Fibroblast of villous mesenchyme (primary cell): Measurements from ENCODE around the gene HYDIN. TPM values are rescaled to one million over a fixed set of nuclear protein-coding genes. Genes with fewer than 3 reads are reported as not detected.

Experiments
- DNase-seq: peaks from one replicate; pipeline ENCODE4 v3.0.0-alpha.2; 2010; ENCODE audit warnings: low read depth
- H3K4me3 ChIP-seq: 2 replicates; pipeline ENCODE4 v1.5.1; 2011; ENCODE audit warnings: low read depth, mild to moderate bottlenecking, low read length
- total RNA-seq: library from RNA; depleted of rRNA; stranded (reverse); fragments of >200 nt; gene quantifications from 2 replicates; pipeline ENCODE4 v1.2.3, GENCODE V29; 2012
- TF ChIP-seq, protein P1 (sequence below): IDR thresholded peaks from 2 replicates; pipeline ENCODE4 v1.5.1; 2012; ENCODE audit warnings: low read depth, mild to moderate bottlenecking, low read length; ENCODE audit not compliant: insufficient read depth

The HYDIN gene
- total RNA-seq, 1 donor, result under 0.01 TPM

DNA sequence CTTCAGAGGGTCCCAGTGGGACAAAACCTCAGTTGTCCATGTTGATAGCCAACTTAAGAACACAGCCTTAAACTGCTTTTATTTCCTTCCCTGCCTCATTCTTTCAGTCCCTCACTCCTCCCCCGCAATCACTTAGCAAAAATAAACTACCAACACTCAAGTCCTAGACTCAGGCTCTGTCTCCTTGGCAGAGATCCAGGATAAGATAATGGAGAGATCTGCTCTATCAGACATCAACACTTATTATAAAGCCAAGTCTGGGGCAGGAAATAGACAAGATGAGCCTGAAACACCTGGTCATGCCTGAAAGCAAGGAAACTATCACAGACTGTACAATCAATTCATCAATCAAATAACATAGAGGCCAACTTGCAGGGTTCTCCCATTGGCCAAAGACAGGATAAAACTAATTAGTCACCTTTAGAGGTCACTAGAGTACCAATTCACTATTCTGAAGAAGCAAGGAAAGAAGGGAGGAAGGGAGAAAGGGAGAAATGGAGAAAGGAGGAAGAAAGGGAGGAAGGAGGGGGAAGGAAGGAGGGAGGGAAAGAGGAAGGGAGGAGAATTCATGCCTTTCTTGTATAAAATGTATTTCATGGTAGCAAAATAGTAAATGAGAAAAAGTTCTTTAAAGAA lies 15.7 kb downstream of the HYDIN start:
- TF ChIP-seq, protein P1, sequence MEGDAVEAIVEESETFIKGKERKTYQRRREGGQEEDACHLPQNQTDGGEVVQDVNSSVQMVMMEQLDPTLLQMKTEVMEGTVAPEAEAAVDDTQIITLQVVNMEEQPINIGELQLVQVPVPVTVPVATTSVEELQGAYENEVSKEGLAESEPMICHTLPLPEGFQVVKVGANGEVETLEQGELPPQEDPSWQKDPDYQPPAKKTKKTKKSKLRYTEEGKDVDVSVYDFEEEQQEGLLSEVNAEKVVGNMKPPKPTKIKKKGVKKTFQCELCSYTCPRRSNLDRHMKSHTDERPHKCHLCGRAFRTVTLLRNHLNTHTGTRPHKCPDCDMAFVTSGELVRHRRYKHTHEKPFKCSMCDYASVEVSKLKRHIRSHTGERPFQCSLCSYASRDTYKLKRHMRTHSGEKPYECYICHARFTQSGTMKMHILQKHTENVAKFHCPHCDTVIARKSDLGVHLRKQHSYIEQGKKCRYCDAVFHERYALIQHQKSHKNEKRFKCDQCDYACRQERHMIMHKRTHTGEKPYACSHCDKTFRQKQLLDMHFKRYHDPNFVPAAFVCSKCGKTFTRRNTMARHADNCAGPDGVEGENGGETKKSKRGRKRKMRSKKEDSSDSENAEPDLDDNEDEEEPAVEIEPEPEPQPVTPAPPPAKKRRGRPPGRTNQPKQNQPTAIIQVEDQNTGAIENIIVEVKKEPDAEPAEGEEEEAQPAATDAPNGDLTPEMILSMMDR, result peak; percentile 29
- DNase-seq, result peak; percentile 10
- H3K4me3 ChIP-seq, result no peak overlapping the region

DNA sequence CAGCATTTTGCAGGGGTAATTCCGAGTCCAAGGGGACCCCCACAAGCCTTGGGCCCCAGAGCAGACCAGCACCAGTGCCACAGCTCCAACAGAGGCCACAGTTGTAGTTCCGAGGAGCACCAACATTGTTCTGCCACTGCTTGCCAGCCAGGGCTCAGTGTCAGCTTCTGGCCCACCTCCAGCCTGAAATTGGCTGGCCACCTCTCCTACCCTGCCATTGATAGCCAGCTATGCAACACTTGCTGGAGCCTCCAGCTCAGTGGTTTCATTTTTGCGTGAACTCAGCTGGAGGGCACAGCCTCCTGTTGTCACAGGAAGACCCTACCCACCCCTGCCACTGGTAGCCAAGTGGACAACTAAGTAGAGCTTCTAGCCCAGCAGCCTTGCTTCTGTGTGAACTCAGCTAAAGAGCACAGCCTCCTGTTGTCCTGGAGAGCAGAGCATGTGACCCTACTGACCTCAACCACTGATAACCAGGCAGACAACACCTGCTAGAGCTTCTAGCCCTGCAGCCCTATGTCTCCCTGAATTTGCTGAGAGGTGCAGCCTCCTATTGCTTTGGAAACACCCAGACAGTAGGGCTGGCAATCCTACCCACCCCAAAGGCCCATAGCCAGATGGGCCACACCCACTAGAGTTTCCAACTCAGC lies 24.9 kb downstream of the HYDIN start:
- TF ChIP-seq, protein P1, result no peak
- H3K4me3 ChIP-seq, result no peak overlapping the region
- no peak for DNase-seq

DNA sequence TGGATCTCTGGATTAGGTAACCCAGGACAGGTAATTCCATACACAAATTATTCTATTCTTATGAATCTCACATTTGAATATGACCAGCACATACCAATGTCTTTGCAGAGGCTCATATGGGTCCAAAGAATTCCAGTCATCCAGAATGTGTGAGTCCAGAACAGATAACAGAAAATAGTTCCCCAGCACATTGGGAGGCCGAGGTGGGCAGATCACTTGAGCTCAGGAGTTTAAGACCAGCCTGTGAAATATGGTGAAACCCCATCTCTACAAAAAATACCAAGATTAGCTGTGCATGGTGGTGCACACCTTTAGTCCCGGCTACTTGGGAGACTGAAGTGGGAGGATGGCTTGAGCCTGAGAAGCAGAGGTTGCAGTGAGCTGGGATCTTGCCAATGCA lies 26.9 kb downstream of the HYDIN start:
- no peak for DNase-seq
- TF ChIP-seq, protein P1, result no peak
- H3K4me3 ChIP-seq, result no peak overlapping the region

DNA sequence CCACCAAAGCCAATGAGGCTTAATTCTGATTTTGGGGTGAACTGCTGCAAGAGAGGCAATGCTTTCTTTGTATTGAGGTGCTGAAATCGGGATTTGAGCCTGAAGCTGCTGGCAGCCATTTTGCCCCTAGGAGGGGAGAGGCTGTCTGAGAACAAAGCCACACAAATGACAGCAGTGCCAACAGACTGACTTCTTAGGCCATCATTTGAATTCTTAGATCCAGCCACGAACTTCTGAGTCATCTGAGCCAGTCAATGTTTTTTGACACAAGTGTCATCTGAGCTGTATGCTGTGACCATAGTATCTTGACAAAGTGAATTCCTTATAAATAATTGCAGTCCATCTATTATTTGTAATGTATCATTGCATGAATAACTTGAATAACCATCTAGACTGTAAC lies 29.0 kb downstream of the HYDIN start:
- no peak for DNase-seq
- TF ChIP-seq, protein P1, result no peak
- no peak overlapping the region for H3K4me3 ChIP-seq

DNA sequence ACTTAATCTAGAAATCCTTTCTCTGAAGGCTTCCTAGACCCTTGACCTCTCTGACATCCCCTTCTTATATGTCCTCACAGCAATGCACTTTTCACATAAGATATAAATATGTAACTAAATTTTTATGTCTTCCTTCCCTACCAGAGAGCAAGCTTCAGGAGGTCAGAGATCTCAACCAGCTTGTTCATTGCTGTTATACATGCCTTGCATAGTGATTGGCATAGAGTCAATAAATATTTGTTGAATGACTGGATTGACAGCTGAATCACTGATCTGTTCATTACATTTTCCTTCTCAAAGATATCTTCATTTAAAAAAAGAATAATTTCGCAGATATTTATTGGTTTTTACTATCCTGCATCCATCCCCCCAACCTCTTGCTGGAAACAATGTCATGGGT lies 29.5 kb downstream of the HYDIN start:
- TF ChIP-seq, protein P1, result no peak
- no peak for DNase-seq
- no peak overlapping the region for H3K4me3 ChIP-seq

DNA sequence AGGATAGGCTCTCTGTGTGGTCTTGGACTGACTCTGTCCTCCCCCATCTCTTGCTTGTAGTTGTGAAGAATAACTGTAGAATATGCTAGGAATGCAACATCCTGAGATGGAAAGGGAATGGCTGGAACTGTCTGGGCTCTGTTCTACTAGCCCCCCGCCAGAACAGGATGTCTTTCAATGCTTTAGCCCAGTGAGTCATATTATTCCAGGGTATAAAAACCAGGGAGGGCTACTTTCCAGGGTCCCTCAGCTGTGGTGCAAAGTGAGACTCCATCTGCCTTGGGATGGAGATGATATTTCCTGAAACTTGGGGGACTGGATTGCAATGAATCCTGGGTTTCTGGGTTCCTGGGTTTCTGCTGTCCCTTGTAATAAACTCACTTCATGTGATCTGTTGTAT lies 32.1 kb downstream of the HYDIN start:
- TF ChIP-seq, protein P1, result no peak
- no peak overlapping the region for H3K4me3 ChIP-seq
- DNase-seq, result no peak
